Lower lobe of right lung (tissue), 2 donors: ENCODE results near the gene NSUN6. TPM values are rescaled to one million over a fixed set of nuclear protein-coding genes. Genes with fewer than 3 reads are reported as not detected.

Experiments
- ATAC-seq, 2 donors: fragments of 200-7000 bp; cut with Tn5 transposase; one replicate each; pipeline ENCODE4 v1.9.1; 2020 to 2022; ENCODE audit warnings: mild to moderate bottlenecking in 2 of 2, moderate library complexity in 2 of 2
- DNase-seq: peaks from one replicate; pipeline ENCODE4 v3.0.0-alpha.2; 2020
- H3K27ac ChIP-seq: fragments of 200-600 bp; one replicate; pipeline ENCODE4 v1.8.0; 2022
- H3K27me3 ChIP-seq: fragments of 200-600 bp; one replicate; pipeline ENCODE4 v1.8.0; 2022; ENCODE audit warnings: low read depth
- H3K36me3 ChIP-seq: fragments of 200-600 bp; one replicate; pipeline ENCODE4 v1.8.0; 2022; ENCODE audit warnings: mild to moderate bottlenecking
- H3K4me1 ChIP-seq: fragments of 200-600 bp; one replicate; pipeline ENCODE4 v1.8.0; 2022
- H3K4me3 ChIP-seq: fragments of 200-600 bp; one replicate; pipeline ENCODE4 v1.8.0; 2022; ENCODE audit warnings: mild to moderate bottlenecking
- H3K9me3 ChIP-seq: fragments of 200-600 bp; one replicate; pipeline ENCODE4 v1.8.0; 2022
- CTCF ChIP-seq: fragments of 200-600 bp; IDR thresholded peaks from one replicate; pipeline ENCODE4 v1.8.0; 2022; ENCODE audit warnings: antibody characterized with exemption, mild to moderate bottlenecking
- intact Hi-C: fragments of 100-400 bp; cut with DNase I; formaldehyde crosslinking; loops from one replicate; pipeline ENCODE4 v1.11.0; 2022
- long read RNA-seq: library from polyadenylated mRNA; unstranded; transcript quantifications from one replicate; pipeline ENCODE4 v2.0.0, GENCODE V29; 2021
- total RNA-seq: library from RNA; stranded (reverse); fragmentation: NEBNext Ultra II Directional; extraction: Animal tissue kit (Norgen Biotek cat#: 25700); gene quantifications from one replicate; pipeline ENCODE4 v1.2.1, GENCODE V29; 2021
- donor health status: DM: no; HTN: yes; CAD: no; lungs with severe emphysema.

NSUN6 gene
- 13.1 TPM for total RNA-seq
- long read RNA-seq, transcript NSUN6-201 (11 exons, 2,201 nt), result major isoform, 10 of 20 reads
- long read RNA-seq, partial matches to known transcripts, result 3 of 20 reads
- long read RNA-seq, other reads (novel, unspliced or antisense), result 7 of 20 reads

- Histone ChIP-seq H3K9me3 (no peaks in the 10 kb centered on the region), H3K27me3 (no peaks in the 10 kb centered on the region), H3K36me3 (peaks cover 4% of the 10 kb centered on the region), H3K27ac (peak within 1 kb of the TSS; percentile 92), H3K4me1 (peaks cover 27% of the 10 kb centered on the region), H3K4me3 (peak within 1 kb of the TSS; percentile 83)
- TF ChIP-seq CTCF, result no peak
- DNase-seq, result peak; percentile 93
- intact Hi-C loops, result no loop called here
- ATAC-seq, result peak; percentile 98 to 100
Measured at GRCh38 chr10:18651324-18652007, at the start of gene NSUN6. Gene NSUN6 (minus strand): TSS chr10:18651587. CDS start chr10:18651203, 384 bp downstream.

GRCh38 chr10:18699849-18700840 is 48.8 kb upstream of the NSUN6 start:
- Histone ChIP-seq H3K4me1 (no peaks in the 10 kb centered on the region), H3K36me3 (no peaks in the 10 kb centered on the region), H3K9me3 (no peaks in the 10 kb centered on the region), H3K4me3 (no peak overlapping the region), H3K27me3 (no peaks in the 10 kb centered on the region), H3K27ac (no peak overlapping the region)
- no peak for DNase-seq
- no peak for ATAC-seq
- TF ChIP-seq CTCF, result no peak
- intact Hi-C loops, result no loop called here

GRCh38 chr10:18690541-18690940 is 39.2 kb upstream of the NSUN6 start:
- TF ChIP-seq CTCF, result no peak
- no peaks in the 10 kb centered on the region for H3K9me3 ChIP-seq
- no peak overlapping the region for H3K27ac ChIP-seq
- no peak overlapping the region for H3K4me3 ChIP-seq
- no peak for ATAC-seq
- no peaks in the 10 kb centered on the region for H3K27me3 ChIP-seq
- intact Hi-C loops, result no loop called here
- no peak for DNase-seq
- H3K4me1 ChIP-seq, result no peaks in the 10 kb centered on the region
- no peaks in the 10 kb centered on the region for H3K36me3 ChIP-seq

GRCh38 chr10:18689498-18689897 is 38.1 kb upstream of the NSUN6 start:
- no peak for DNase-seq
- no peak for ATAC-seq
- H3K27ac ChIP-seq, result no peak overlapping the region
- intact Hi-C loops, result no loop called here
- H3K27me3 ChIP-seq, result no peaks in the 10 kb centered on the region
- H3K4me3 ChIP-seq, result no peak overlapping the region
- TF ChIP-seq CTCF, result peak; percentile 30
- H3K9me3 ChIP-seq, result no peaks in the 10 kb centered on the region
- H3K36me3 ChIP-seq, result no peaks in the 10 kb centered on the region
- no peaks in the 10 kb centered on the region for H3K4me1 ChIP-seq

- no peaks in the 10 kb centered on the region for H3K9me3 ChIP-seq
- intact Hi-C loops, result no loop called here
- no peak for ATAC-seq
Measured at GRCh38 chr10:18687706-18688105, 36.3 kb upstream of the NSUN6 start.

More at GRCh38 chr10:18687706-18688105, 36.3 kb upstream of the NSUN6 start:
- no peak for TF ChIP-seq CTCF
- Histone ChIP-seq H3K27ac (no peak overlapping the region), H3K36me3 (no peaks in the 10 kb centered on the region), H3K27me3 (no peaks in the 10 kb centered on the region), H3K4me3 (no peak overlapping the region), H3K4me1 (no peaks in the 10 kb centered on the region)
- DNase-seq, result no peak
